Neuronal stem cell (in vitro differentiated cells): ENCODE data around the gene WDR82.

ENCODE experiments used
- DNase-seq: peaks from one replicate; pipeline ENCODE4 v3.0.0-alpha.2; 2013; ENCODE audit warnings: low spot score
- H2AFZ ChIP-seq: one replicate; pipeline ENCODE4 v1.6.1; 2013; ENCODE audit warnings: mild to moderate bottlenecking, low read length, inconsistent platforms
- H2AK5ac ChIP-seq: 2 replicates; pipeline ENCODE4 v1.6.1; 2013; ENCODE audit warnings: low read depth, mild to moderate bottlenecking, inconsistent platforms, low read length, moderate library complexity, mixed read lengths
- H2BK120ac ChIP-seq: 2 replicates; pipeline ENCODE4 v1.6.1; 2013; ENCODE audit warnings: low read depth, mild to moderate bottlenecking, inconsistent platforms, low read length, moderate library complexity, mixed read lengths
- H2BK12ac ChIP-seq: one replicate; pipeline ENCODE4 v1.6.1; 2013; ENCODE audit warnings: low read length, inconsistent platforms
- H2BK15ac ChIP-seq: 2 replicates; pipeline ENCODE4 v1.6.1; 2013; ENCODE audit warnings: mild to moderate bottlenecking, low read length, inconsistent platforms, mixed read lengths
- H2BK5ac ChIP-seq: one replicate; pipeline ENCODE4 v1.6.1; 2013; ENCODE audit warnings: inconsistent platforms, mild to moderate bottlenecking, low read length, moderate library complexity
- H3K14ac ChIP-seq: one replicate; pipeline ENCODE4 v1.6.1; 2013; ENCODE audit warnings: low read length, inconsistent platforms
- H3K18ac ChIP-seq: 2 replicates; pipeline ENCODE4 v1.6.1; 2013; ENCODE audit warnings: low read length, inconsistent platforms
- H3K23ac ChIP-seq: 2 replicates; pipeline ENCODE4 v1.6.1; 2013; ENCODE audit warnings: low read depth, mild to moderate bottlenecking, mixed read lengths, low read length, inconsistent platforms; ENCODE audit not compliant: poor library complexity
- H3K27ac ChIP-seq: replicated peaks from 3 replicates; pipeline ENCODE4 v1.5.1; 2013; ENCODE audit warnings: low read length, inconsistent platforms
- H3K27me3 ChIP-seq, 3 experiments: 2 replicates each; pipeline ENCODE4 v1.6.1; 2013; ENCODE audit warnings: low read length in 3 of 3, mild to moderate bottlenecking in 2 of 3, inconsistent platforms in 1 of 3, low read depth in 1 of 3, mixed read lengths in 1 of 3, moderate library complexity in 1 of 3; ENCODE audit not compliant: control insufficient read depth in 3 of 3, insufficient read depth in 3 of 3
- H3K36me3 ChIP-seq, 2 donors: replicated peaks in 1 of 2; 2 replicates each; pipeline ENCODE4 v1.6.1; 2013; ENCODE audit warnings: low read length in 2 of 2; ENCODE audit not compliant: control insufficient read depth in 2 of 2, insufficient read depth in 2 of 2
- H3K4ac ChIP-seq: 2 replicates; pipeline ENCODE4 v1.6.1; 2013; ENCODE audit warnings: inconsistent platforms, mild to moderate bottlenecking, low read length, moderate library complexity
- H3K4me1 ChIP-seq, 2 donors: 1 replicate in 1 of 2; 2 replicates in 1 of 2; pipeline ENCODE4 v1.6.1; 2013; ENCODE audit warnings: low read length in 2 of 2, low read depth in 1 of 2; ENCODE audit not compliant: control insufficient read depth in 2 of 2, insufficient read depth in 1 of 2
- H3K4me2 ChIP-seq: one replicate; pipeline ENCODE4 v1.6.1; 2013; ENCODE audit warnings: mild to moderate bottlenecking, low read length, inconsistent platforms; ENCODE audit not compliant: insufficient read depth, poor library complexity, severe bottlenecking
- H3K4me3 ChIP-seq, 2 donors: 2 replicates each; pipeline ENCODE4 v1.5.1; 2013; ENCODE audit warnings: low read length in 2 of 2, mild to moderate bottlenecking in 2 of 2, inconsistent platforms in 1 of 2, moderate library complexity in 1 of 2
- H3K79me1 ChIP-seq: one replicate; pipeline ENCODE4 v1.6.1; 2013; ENCODE audit warnings: low read depth, mild to moderate bottlenecking, inconsistent platforms, low read length, moderate library complexity
- H3K9ac ChIP-seq: one replicate; pipeline ENCODE4 v1.6.1; 2013; ENCODE audit warnings: mild to moderate bottlenecking, low read depth, low read length, inconsistent platforms; ENCODE audit not compliant: poor library complexity
- H3K9me3 ChIP-seq, 2 donors: replicated peaks in 1 of 2; 2 replicates each; pipeline versions ENCODE3 to v1.6.1; 2013; ENCODE audit warnings: low read length in 2 of 2, mild to moderate bottlenecking in 2 of 2, inconsistent platforms in 1 of 2, low read depth in 1 of 2, mixed read lengths in 1 of 2, moderate library complexity in 1 of 2; ENCODE audit not compliant: control insufficient read depth in 2 of 2, insufficient read depth in 1 of 2
- H4K8ac ChIP-seq: one replicate; pipeline ENCODE4 v1.6.1; 2013; ENCODE audit warnings: low read depth, mild to moderate bottlenecking, inconsistent platforms, low read length, moderate library complexity
- H4K91ac ChIP-seq: one replicate; pipeline ENCODE4 v1.6.1; 2013; ENCODE audit warnings: low read length, low read depth, mild to moderate bottlenecking, inconsistent platforms; ENCODE audit not compliant: poor library complexity
- WGBS, 2 donors: extraction: QIAGEN DNeasy Blood & Tissue Kit; methylation state at CpG; one replicate each; pipeline ENCODE4 v1.1.7; 2013; ENCODE audit warnings: missing lambda C conversion rate in 2 of 2, mixed read lengths in 1 of 2; ENCODE audit not compliant: insufficient read length in 2 of 2, insufficient replicate concordance in 1 of 2; ENCODE audit errors: extremely low coverage in 2 of 2; 5-methylcytosine and 5-hydroxymethylcytosine counted together

Gene WDR82

GRCh38 chr3:52240059-52240885 is 38.2 kb downstream of the WDR82 start:
- Histone ChIP-seq H3K18ac (no peak overlapping the region), H3K4me2 (no peak overlapping the region), H3K14ac (no peak overlapping the region), H3K4me1 (peaks cover 15 to 19% of the 10 kb centered on the region in 2 donors), H4K91ac (no peak overlapping the region), H2BK120ac (no peak overlapping the region), H2BK12ac (no peak overlapping the region), H3K27ac (no peak overlapping the region), H2BK15ac (no peak overlapping the region), H2BK5ac (no peak overlapping the region), H4K8ac (no peak overlapping the region), H3K4ac (no peak overlapping the region), H3K36me3 (peaks cover 2 to 4% of the 10 kb centered on the region in 2 donors), H3K23ac (no peak overlapping the region), H2AK5ac (no peak overlapping the region), H3K9ac (no peak overlapping the region), H3K27me3 (peaks cover 0 to 12% (median 0%) of the 10 kb centered on the region in 3 experiments), H3K79me1 (no peaks in the 10 kb centered on the region), H3K4me3 (peak overlapping the region; percentile 10 to 97), H3K9me3 (peaks cover 4 to 7% of the 10 kb centered on the region in 2 donors), H2AFZ (no peak overlapping the region)
- WGBS, 2 donors = no CpG with 5 or more reads among the region's 1 CpG
- no peak for DNase-seq

DNA sequence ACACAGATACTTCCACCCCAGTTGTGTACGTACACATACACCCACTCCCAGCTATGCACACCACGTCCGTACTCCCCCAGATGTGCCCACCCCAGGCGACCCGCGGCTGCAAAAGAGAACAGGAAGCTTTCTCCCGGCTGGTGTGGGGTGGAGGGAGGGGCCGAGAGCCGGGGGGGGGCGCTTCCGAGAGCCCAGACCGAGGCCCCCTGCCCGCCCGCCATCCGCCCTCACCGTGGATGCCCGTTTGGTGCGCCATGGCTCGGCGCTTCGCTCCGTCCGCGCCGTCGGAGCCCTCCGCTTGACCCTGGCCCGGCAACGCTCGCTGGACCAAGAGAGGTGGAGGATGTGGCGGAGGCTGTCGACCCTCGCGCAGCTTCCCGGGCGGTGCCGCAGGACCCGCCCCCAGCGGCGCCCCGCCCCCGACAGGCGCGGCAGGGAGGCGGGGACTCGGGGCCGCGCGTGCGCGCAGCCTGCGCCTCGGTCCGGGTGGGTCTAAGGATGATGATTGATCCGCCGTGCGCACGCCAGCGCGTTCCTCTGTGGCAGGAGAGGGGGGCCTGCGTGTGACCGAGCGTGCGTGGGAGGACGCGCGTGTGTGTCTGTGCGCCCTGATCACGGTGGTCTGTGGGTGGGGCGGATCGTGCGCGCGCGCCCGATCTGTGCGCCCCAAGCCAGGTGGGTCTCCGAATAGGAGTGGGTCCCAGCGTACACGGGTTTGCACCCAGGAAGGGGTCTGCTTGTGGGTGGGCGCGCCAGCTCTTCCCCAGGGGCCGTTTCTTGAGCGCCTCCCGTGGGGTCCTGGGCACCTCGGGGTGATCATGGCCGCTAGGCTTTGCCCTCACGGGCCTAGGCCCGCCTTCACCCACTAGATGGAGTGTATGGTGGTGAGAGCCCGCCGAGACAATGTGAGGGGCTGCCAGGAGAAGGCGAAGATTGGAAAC is 39.4 kb downstream of the WDR82 start, which contains the start of gene TWF2:
Gene TWF2, minus strand, starts transcription at position 398 of the 941 bp plus-strand sequence. Its CDS starts 142 bp downstream, at position 256.
- WGBS, 2 donors = no CpG with 5 or more reads among the region's 92 CpGs
- no peak within 1 kb of the TSS for H3K27ac ChIP-seq
- peak within 1 kb of the TSS; percentile 97 to 98 for H3K4me3 ChIP-seq

DNA sequence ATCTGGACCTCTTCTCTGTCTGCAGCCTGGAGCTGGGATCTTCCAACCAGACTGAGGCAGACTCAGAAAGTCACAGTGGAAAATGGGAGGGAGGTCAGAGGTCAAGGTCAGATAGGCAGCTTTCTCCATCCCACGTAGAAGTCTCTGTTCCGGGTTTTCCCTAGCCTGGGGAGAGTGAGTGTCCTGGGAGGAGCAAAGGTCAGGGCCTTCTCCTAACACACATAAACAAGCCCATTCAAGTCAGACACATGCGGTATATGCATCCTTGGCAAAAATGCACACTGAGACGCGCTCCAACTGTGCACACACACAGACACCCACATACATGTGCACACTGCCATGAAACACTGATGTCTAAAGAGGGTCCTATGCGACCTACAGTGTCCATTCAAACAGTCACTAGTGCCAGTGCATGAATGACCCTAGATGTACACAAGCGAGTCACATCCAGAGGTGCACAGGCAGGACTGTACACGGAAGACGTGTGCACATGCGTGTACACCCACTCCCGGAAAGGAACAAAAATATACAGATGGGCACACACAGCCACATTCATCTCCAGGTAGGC is 40.2 kb downstream of the WDR82 start:
- Histone ChIP-seq H2BK120ac (no peak overlapping the region), H2AFZ (peak overlapping the region; percentile 99), H3K4me2 (peak overlapping the region; percentile 70), H3K4me1 (peaks cover 15 to 17% of the 10 kb centered on the region in 2 donors), H2BK12ac (no peak overlapping the region), H3K18ac (no peak overlapping the region), H3K27ac (no peak overlapping the region), H3K27me3 (no peaks in the 10 kb centered on the region), H3K4ac (no peak overlapping the region), H3K4me3 (peak overlapping the region; percentile 97 to 98), H2BK5ac (no peak overlapping the region), H3K14ac (no peak overlapping the region), H2BK15ac (no peak overlapping the region), H3K36me3 (peaks cover 3 to 13% of the 10 kb centered on the region in 2 donors), H3K79me1 (no peaks in the 10 kb centered on the region), H3K9me3 (no peaks in the 10 kb centered on the region), H4K91ac (no peak overlapping the region), H4K8ac (no peak overlapping the region), H3K9ac (peak overlapping the region; percentile 94), H3K23ac (no peak overlapping the region), H2AK5ac (no peak overlapping the region)
- DNase-seq = no peak
- no CpG with 5 or more reads among the region's 11 CpGs for WGBS, 2 donors

More for the DNA sequence above, 39.4 kb downstream of the WDR82 start, which contains the start of gene TWF2:
- Histone ChIP-seq H3K9me3 (peaks cover 4 to 7% of the 10 kb centered on the region in 2 donors), H2BK120ac (peak within 1 kb of the TSS; percentile 82), H3K27me3 (peaks cover 0 to 1% (median 0%) of the 10 kb centered on the region in 3 experiments), H3K23ac (peak within 1 kb of the TSS; percentile 98), H3K18ac (peak within 1 kb of the TSS; percentile 99), H2BK15ac (no peak within 1 kb of the TSS), H3K14ac (peak within 1 kb of the TSS; percentile 75), H3K36me3 (peaks cover 3 to 13% of the 10 kb centered on the region in 2 donors), H3K9ac (peak within 1 kb of the TSS; percentile 100), H3K4me2 (peak within 1 kb of the TSS; percentile 81), H3K79me1 (no peaks in the 10 kb centered on the region), H2AFZ (peak within 1 kb of the TSS; percentile 99), H4K8ac (no peak within 1 kb of the TSS), H3K4ac (no peak within 1 kb of the TSS), H2AK5ac (peak within 1 kb of the TSS; percentile 82), H2BK12ac (no peak within 1 kb of the TSS), H4K91ac (no peak within 1 kb of the TSS), H3K4me1 (peaks cover 15 to 17% of the 10 kb centered on the region in 2 donors), H2BK5ac (peak within 1 kb of the TSS; percentile 59)
- DNase-seq = peak; percentile 82
